DMS153 (cell line): ENCODE data around the gene ZNF354C.

Experiments used
- DNase-seq: peaks from one replicate; lab custom pipeline; 2025; lab: John Stamatoyannopoulos, UW

ZNF354C gene

GRCh38 chr5:179127136-179128040 is 67.2 kb downstream of the ZNF354C start:
- DNase-seq, result no peak

- DNase-seq, result no peak
Observed at GRCh38 chr5:179128041-179128365, 67.8 kb downstream of the ZNF354C start.

DNA sequence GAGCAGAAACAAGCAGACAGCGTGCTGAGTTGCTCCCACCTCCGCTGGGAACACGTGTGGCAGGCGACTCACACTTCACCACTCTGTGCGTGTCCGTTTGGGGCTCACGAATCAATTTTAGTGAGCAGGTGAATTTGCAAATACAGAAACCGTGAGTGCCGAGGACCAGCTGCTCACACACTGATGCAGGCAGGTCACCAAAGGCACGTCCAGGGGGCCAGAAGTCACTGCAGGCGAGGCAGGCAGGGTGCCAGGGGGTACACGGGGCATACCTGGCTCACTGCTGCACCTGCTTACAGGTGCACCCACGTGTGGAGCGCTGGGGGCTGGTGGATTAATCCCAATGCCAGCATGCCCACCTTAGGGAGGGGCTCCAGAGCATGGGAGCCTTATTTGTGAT is 68.8 kb downstream of the ZNF354C start:
- DNase-seq, result no peak

- no peak for DNase-seq
Observed at GRCh38 chr5:179129607-179130071, 69.5 kb downstream of the ZNF354C start.

DNA sequence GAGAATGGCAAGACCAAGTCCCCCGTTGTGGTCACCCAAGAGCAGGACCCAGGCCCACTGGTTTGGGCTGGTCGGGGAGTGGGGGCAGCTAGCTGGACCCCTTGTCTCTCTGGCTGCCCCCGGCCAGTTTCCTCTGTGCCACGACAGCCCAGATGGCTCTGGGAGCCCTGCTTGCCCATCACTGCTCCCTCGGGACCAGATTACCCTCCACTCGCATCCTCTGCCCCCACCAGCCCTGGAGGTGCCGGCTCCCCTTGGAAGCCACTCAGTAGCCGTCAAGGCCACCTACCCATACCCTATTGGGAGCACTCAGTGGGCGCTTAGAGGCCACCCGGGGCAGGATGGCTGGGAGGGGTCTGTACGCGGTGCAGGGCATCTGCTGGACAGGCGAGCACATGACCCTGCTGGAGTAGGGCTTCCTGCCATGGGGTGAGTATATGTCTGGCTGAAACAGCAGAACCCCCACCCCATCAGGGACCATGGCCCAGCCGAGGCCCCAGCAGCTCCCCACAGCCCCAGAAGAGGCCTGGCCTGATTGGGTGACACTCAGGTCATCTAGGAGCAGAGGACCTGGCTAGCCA is 70.0 kb downstream of the ZNF354C start:
- DNase-seq, result no peak

DNA sequence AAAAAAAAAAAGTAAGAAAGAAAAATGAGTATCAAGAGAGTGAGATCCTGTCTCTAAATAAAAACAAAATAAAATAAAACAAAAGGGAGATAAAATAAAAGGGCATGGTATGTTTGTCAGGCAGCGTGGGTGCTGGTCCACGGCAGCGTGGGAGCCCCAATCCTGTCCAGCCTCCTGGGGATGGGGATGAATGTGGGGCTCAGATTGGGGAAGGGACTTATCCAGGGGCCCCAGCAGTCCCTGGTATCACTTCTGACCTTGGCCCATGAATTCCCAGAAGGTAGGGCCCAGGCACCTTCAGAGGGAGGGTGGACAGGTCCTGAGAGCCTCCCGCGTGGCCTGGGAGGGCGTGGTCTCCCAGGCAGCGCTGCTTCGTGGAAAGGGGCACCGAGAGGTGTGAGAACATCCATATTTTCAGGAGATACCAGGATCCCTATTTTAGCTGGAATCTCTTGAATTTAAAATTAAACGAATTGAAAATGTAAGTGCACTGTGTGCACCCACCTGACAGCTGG is 71.2 kb downstream of the ZNF354C start:
- no peak for DNase-seq

DNA sequence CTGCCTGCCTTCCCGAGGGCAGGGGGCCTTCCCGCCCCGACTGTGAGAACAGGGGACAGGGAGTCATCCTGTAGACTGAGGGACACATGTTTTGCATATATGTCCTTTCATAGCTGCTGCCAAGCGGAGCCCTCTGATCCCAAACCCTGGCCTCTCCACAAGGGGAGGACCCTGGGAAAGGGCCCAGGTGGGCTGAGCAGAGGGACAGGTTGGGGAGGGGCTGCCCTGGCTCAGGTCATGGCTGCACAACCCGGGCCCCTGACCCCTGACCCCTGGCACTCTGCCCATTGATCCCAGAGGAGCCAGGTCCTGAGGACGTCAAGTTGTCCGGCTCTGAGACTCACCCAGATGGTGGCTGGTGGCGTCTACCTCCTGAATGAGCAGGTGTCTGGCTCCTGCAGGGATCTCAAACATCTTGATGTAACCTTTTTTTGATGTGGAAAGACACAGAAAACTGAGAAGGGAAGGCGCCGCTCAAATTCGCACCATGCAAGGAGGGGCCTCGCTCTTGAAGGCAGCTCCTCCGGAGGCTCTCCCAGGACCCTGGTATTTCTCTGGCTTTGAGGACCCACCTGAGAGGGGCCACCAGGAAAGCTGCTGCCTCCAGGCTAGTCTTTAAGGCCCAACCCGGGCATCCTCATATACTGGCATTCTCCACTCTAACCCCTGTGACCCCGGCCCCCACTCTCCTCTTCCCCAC is 71.9 kb downstream of the ZNF354C start:
- no peak for DNase-seq

DNA sequence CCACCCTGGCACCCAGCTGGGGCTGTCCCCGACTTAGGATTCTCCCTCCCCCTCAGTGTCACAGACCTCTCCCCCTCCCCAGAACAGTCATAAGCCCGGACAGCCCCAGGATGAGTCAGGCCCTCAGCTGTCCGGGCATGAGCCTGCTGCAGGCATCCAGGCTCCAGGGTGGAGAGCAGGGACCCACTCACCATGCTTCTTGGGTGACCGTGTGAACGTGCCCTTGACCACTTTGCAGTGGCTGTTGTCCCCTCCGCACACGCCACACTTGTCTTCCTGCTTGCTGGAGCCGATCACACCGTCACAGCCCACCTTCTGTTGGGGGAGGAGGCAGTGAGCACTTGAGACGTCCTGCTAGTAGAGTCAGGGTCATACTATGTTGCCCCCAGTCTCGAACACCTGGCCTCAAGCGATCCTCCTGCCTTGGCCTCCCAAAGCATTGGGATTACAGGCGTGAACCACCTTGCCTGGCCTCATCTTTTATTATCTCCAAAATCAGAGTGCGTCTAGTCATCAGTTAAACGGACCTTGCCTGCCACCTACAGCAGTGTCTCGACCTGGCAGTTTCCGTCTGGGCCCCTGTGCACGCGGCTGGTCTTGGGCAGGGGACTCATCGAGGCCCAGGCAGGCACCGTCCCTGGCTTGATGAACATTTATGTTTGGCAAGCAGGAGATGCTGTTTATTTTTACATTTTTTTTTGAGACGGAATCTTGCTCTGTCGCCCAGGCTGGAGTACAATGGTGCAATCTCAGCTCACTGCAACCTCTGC is 72.6 kb downstream of the ZNF354C start:
- no peak for DNase-seq
